ENCODE data around the gene BRINP2.

Gene BRINP2

GRCh38 chr1:177200290-177200689 is 29.5 kb downstream of the BRINP2 start:
- H3K27ac ChIP-seq = no peak overlapping the region
- TF ChIP-seq CTCF (IDR thresholded peaks at IDR 0.05) (no peak), ZFX (IDR thresholded peaks at IDR 0.05; ENCODE audit: borderline replicate concordance) (no peak)

- TF ChIP-seq CTCF (IDR thresholded peaks at IDR 0.05) (no peak), ZFX (IDR thresholded peaks at IDR 0.05; ENCODE audit: borderline replicate concordance) (no peak)
- no peak overlapping the region for H3K27ac ChIP-seq
These were observed 36.1 kb downstream of the BRINP2 start for GRCh38 chr1:177206831-177207355.

DNA sequence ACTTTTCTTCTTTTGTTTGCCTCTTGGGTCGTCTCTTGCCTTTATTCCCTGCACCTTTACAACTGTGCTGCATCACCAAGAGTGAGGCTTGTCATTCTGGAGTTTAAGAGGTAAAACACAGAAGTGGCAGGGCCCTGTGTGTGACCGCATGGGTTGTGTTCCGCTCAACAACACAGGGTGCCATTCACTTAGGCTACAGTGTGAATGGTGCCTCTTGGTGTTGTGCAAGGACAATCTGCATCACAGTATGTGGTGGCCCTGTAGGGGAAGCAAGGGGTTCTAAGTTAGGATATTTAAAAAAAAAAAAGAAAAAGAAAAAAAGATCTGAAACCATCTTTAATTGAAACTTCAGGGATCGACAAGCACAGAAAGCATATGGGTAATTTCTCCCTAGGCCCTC is 38.2 kb downstream of the BRINP2 start:
- TF ChIP-seq ZFX (IDR thresholded peaks at IDR 0.05; ENCODE audit: borderline replicate concordance) (no peak), CTCF (IDR thresholded peaks at IDR 0.05) (no peak)
- no peak overlapping the region for H3K27ac ChIP-seq

GRCh38 chr1:177209357-177209756 is 38.6 kb downstream of the BRINP2 start:
- no peak for TF ChIP-seq ZFX (IDR thresholded peaks at IDR 0.05; ENCODE audit: borderline replicate concordance)
- TF ChIP-seq CTCF (IDR thresholded peaks at IDR 0.05) = no peak
- H3K27ac ChIP-seq = no peak overlapping the region

DNA sequence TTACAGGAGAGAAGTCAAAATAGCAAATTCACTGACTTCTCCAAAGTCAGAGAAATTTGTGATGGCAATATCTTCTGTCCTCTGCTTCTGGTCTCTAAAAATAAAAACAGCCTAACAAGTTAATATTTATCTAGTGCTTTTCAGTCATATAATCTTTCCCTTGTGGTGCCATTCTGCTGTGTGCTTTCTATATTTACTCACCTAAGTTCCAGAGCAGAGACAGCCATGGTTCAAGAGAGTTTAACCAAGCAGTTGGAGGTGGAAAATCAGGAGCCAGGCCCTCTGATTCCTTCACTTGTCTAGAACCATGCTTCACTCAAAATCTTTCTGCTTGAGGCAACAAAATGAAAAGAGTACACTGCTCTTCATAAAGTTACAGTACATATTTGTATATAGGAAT is 39.3 kb downstream of the BRINP2 start:
- H3K27ac ChIP-seq = no peak overlapping the region
- TF ChIP-seq CTCF (IDR thresholded peaks at IDR 0.05) (no peak), ZFX (IDR thresholded peaks at IDR 0.05; ENCODE audit: borderline replicate concordance) (no peak)

- H3K27ac ChIP-seq = no peak overlapping the region
- TF ChIP-seq ZFX (IDR thresholded peaks at IDR 0.05; ENCODE audit: borderline replicate concordance) = no peak
- TF ChIP-seq CTCF (IDR thresholded peaks at IDR 0.05) = no peak
These were observed 40.5 kb downstream of the BRINP2 start for GRCh38 chr1:177211231-177211630.

DNA sequence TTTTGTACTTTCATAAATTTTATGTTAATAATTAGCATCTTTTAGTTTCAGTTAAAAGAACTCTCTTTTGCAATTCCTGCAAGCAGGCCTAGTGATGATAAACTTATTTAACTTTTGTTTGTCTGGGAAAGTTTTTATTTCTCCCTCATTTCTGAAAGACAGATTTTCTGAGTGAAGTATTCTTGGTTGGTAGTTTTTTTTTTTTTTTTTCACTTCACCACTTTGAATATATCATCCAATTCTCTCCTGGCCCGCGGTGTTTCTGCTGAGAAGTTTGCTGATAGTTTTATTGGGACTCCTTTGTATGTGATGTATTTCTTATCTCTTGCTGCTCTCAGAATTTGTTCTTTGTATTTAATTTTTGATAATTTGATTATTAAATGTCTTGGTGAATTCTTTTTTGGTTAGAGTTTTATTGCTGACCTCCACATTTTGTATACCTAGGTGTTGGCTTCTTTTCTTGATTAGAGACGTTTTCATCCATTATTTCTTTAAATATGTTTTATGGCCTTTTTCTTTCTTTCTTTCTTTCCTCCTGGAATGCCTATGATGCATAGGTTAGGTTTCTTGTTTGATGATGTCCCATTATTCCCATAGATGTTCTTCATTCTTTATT is 45.9 kb downstream of the BRINP2 start:
- H3K27ac ChIP-seq = no peak overlapping the region

More for the DNA sequence above, 45.9 kb downstream of the BRINP2 start:
- TF ChIP-seq ZFX (IDR thresholded peaks at IDR 0.05; ENCODE audit: borderline replicate concordance) (no peak), CTCF (IDR thresholded peaks at IDR 0.05) (no peak)

All from 22Rv1 (cell line).